Skin epidermis (tissue), 12 donors: ENCODE results near the gene SNX3.

Source experiments
- H3K27ac ChIP-seq, 21 experiments: fragments of 200-600 bp; sonication (generic) in 11 of 21; one replicate each; pipeline ENCODE4 v1.5.0; 2020; ENCODE audit warnings: mild to moderate bottlenecking in 3 of 21, inconsistent platforms in 2 of 21, moderate library complexity in 2 of 21
- H3K4me3 ChIP-seq, 7 experiments: fragments of 200-600 bp; sonication (generic) in 2 of 7; one replicate each; pipeline ENCODE4 v1.5.0; 2020; ENCODE audit warnings: inconsistent platforms in 2 of 7, mild to moderate bottlenecking in 2 of 7, moderate library complexity in 1 of 7

The SNX3 gene

GRCh38 chr6:108210556-108210955 is 50.3 kb downstream of the SNX3 start:
- Histone ChIP-seq H3K27ac (no peak overlapping the region), H3K4me3 (no peak overlapping the region)

- Histone ChIP-seq H3K4me3 (no peak overlapping the region), H3K27ac (peak overlapping the region in 1 of 21 experiments; percentile 16)
These were observed 51.1 kb downstream of the SNX3 start for GRCh38 chr6:108209738-108210137.

DNA sequence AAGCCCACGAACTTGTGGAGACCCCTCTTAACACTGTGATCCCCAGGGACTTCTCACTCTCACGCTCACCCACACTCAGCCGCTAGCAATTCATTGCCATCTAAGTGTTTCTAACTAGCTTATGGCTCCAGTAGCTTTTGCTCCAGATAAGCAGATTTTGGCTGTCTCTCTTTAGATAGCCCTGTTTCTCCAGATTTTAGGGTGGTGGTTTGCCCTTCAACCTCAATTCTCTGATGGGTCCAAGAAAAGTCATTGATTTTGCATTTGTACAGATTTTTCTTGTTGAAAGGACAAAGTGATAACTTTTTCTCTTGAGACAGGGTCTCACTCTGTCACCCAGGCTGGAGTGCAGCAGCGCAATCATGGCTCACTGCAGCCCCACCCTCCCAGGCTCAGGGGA is 53.8 kb downstream of the SNX3 start:
- no peak overlapping the region for H3K4me3 ChIP-seq
- no peak overlapping the region for H3K27ac ChIP-seq

- H3K27ac ChIP-seq: no peak overlapping the region
- H3K4me3 ChIP-seq: no peak overlapping the region
These were observed 57.4 kb downstream of the SNX3 start for GRCh38 chr6:108203189-108204112.

GRCh38 chr6:108200631-108201030 is 60.2 kb downstream of the SNX3 start:
- no peak overlapping the region for H3K4me3 ChIP-seq

DNA sequence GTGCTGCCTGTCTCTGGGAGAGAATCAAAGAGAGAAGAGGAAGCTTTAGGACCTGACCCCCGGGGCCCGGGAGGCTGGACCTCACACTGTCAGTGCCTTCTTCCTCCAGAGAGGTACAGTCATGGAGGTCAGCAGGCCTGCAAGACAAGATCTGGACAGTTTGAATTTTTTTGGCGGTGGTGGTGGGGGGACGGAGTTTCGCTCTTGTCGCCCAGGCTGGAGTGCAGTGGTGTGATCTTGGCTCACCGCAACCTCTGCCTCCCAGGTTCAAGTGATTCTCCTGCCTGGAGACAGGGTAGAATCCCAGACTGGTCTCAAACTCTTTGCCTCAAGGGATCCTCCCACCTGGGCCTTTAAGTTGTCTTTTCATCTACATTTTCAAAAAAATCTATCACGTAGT is 60.7 kb downstream of the SNX3 start:
- Histone ChIP-seq H3K27ac (no peak overlapping the region), H3K4me3 (no peak overlapping the region)

More at GRCh38 chr6:108200631-108201030, 60.2 kb downstream of the SNX3 start:
- no peak overlapping the region for H3K27ac ChIP-seq

- H3K27ac ChIP-seq: no peak overlapping the region
- no peak overlapping the region for H3K4me3 ChIP-seq
These were observed 61.9 kb downstream of the SNX3 start for GRCh38 chr6:108198761-108199498.

GRCh38 chr6:108195209-108195608 is 65.6 kb downstream of the SNX3 start:
- H3K4me3 ChIP-seq: no peak overlapping the region
- no peak overlapping the region for H3K27ac ChIP-seq

DNA sequence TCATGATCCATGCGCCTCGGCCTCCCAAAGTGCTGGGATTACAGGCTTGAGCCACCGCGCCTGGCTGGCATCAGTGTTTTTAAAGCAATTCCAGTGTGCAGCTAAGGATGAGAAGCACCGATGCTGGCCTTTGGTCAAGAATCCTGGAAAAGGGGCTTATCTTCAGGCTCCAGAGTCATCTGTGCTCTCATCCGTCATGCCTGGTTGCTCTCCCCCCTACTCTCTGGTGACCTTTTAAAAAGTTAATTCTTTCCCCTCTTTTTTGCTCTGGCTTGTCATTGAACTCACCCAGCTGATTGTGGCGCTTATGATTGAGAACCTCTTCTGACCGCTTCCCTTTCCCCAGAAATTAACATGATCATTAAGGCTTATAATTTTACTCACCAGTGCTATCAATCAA is 66.3 kb downstream of the SNX3 start:
- Histone ChIP-seq H3K4me3 (no peak overlapping the region), H3K27ac (no peak overlapping the region)

GRCh38 chr6:108193835-108194234 is 67.0 kb downstream of the SNX3 start:
- Histone ChIP-seq H3K4me3 (no peak overlapping the region), H3K27ac (no peak overlapping the region)

DNA sequence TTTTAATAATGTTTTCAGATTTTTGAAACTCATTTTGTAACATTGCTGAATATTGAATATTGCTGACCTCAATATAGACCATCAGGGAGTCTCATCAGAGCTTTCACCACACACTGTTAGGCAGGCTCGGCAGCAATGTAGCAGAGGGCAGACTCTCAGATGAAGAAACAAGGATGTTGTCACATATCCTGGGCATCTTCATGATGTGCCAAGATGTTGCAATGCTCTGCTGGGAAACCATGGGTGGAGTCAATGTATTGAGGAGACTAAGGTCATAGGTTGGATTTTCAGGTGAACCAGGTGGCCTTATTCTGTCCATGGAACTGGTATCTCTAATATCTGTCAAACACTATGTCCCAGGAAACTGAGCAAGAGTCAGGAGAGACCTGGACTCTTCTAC is 67.7 kb downstream of the SNX3 start:
- H3K27ac ChIP-seq: no peak overlapping the region

GRCh38 chr6:108187519-108187918 is 73.3 kb downstream of the SNX3 start:
- Histone ChIP-seq H3K4me3 (no peak overlapping the region), H3K27ac (no peak overlapping the region)

More for the DNA sequence above, 67.7 kb downstream of the SNX3 start:
- no peak overlapping the region for H3K4me3 ChIP-seq

DNA sequence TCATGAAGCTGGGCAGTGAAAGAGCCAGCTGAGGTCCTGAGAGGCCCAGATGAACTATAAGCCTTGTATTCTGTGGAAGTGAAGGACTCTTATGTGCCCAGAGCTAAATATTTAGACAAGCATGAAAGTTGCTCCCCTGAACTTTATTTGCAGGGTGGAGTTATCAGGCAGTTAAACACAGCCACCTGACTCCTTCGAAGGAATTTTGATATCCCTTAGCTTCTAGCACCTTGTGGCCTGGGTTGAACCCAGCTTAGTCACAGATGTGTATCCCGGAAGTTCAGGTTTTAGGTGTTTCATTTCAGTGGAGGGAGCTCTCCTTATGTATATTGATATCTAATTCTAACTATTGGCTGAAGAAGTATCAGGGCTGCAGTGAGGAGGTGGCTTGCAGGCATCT is 74.6 kb downstream of the SNX3 start:
- Histone ChIP-seq H3K27ac (no peak overlapping the region), H3K4me3 (no peak overlapping the region)

- Histone ChIP-seq H3K27ac (no peak overlapping the region), H3K4me3 (no peak overlapping the region)
These were observed 80.1 kb downstream of the SNX3 start for GRCh38 chr6:108180776-108181175.

- no peak overlapping the region for H3K4me3 ChIP-seq
These were observed 80.6 kb downstream of the SNX3 start for GRCh38 chr6:108180266-108180665.

GRCh38 chr6:108179741-108180140 is 81.1 kb downstream of the SNX3 start:
- Histone ChIP-seq H3K4me3 (no peak overlapping the region), H3K27ac (no peak overlapping the region)

More at GRCh38 chr6:108180266-108180665, 80.6 kb downstream of the SNX3 start:
- H3K27ac ChIP-seq: no peak overlapping the region

DNA sequence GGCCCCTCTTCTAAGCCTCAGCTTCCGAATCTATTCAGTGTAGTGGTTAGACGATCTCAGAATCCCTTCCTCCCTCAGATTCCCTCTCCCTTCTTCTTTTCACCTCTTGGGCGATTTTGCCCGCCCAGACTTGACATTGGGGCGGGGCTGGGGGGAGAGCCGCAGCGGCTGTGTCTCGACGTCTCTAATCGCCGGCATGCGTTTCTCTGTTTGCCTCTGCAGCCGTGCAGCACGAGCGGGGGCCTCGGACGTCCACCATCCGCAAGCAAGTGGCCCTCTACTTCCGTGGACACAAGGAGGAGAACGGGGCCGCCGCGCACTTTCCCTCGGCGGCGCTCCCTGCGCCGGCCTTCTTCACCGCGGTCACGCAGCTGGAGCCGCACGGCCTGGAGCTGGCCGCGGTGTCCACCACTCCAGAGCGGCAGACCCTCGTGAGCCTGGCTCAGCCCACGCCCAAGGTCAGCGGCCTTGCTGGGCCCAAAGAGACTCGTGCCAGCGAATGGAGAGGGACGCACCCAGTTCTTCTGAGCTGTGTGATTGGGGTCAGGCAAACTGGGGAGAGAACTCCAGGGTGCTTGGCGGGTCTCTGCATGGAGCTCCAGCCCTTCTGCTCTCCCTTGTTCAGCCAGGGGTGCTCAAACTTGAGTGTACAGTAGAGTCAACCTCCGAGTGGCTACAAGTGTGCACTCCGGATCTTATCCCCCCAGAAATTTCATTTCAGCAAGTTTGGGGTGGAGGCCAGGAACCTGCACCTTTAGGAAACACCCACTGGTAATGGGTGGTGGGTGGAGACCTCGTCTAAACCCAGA is 84.4 kb downstream of the SNX3 start:
- Histone ChIP-seq H3K4me3 (peak overlapping the region in 6 of 7 experiments; percentile 0 to 35 (median 13)), H3K27ac (no peak overlapping the region)

DNA sequence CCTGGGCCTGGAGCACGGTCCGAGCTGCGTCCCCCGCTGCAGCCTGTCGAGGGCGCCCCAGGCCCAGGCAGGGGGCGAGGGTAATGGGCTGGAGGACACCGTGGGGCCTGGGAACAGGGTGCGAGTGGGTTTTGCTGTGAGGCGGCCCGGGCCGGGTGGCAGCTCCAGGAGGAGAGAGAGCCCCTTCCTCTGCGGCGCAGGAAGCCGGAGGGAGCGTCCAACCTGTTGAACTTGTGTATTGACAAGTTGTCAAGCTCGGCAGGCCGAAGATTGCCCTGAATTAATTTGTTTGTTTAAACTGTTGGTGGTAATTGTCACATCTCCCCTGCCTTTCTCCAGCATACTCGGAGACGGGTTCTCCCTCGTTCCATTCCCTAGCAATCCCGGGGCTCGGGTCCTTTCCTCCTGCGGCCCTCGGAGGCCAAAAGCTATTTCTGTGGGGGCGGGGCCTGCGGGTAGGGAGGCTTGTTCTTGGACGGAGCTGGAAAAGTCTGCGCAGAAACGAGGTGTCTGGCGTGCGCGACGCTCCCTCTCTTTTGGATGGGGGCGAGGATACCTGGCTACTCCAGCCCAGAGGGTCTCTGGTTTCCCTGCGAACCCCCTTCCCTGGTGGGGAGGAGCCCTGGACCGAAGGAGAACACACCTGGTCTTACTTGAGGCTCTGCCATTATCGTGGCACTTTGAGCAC is 85.1 kb downstream of the SNX3 start:
- Histone ChIP-seq H3K4me3 (peak overlapping the region in 6 of 7 experiments; percentile 0 to 35 (median 13)), H3K27ac (no peak overlapping the region)

GRCh38 chr6:108175176-108175591 is 85.7 kb downstream of the SNX3 start:
- no peak overlapping the region for H3K27ac ChIP-seq
- peak overlapping the region in 4 of 7 experiments; percentile 0 to 35 (median 12) for H3K4me3 ChIP-seq
